SU-DHL-6 (cell line): ENCODE data around the gene PHLDB2.

Experiments used
- H2AFZ ChIP-seq: fragments of 200-600 bp; sonication (generic); 2 replicates; pipeline ENCODE4 v1.6.1; 2014; ENCODE audit warnings: low read depth, mild to moderate bottlenecking, moderate library complexity, mixed read lengths, antibody characterized with exemption, low read length; ENCODE audit not compliant: severe bottlenecking
- H3F3A ChIP-seq: fragments of 200-600 bp; shearing (Covaris generic); 2 replicates; pipeline ENCODE4 v1.6.0; 2016; ENCODE audit warnings: antibody characterized with exemption, mild to moderate bottlenecking; ENCODE audit not compliant: insufficient read depth
- H3K27ac ChIP-seq: fragments of 200-600 bp; sonication (generic); 2 replicates; pipeline ENCODE4 v1.5.1; 2016; ENCODE audit warnings: low read depth, mild to moderate bottlenecking, low read length, moderate library complexity, mixed read lengths
- H3K27me3 ChIP-seq: fragments of 200-600 bp; sonication (generic), shearing (Covaris generic); 2 replicates; pipeline ENCODE4 v1.6.0; 2014; ENCODE audit warnings: mild to moderate bottlenecking, low read length
- H3K36me3 ChIP-seq: fragments of 200-600 bp; sonication (generic); 2 replicates; pipeline ENCODE4 v1.6.1; 2014; ENCODE audit warnings: mild to moderate bottlenecking, low read length, mixed read lengths
- H3K4me2 ChIP-seq: fragments of 300-600, 200-600 bp; shearing (Covaris generic), sonication (generic); 2 replicates; pipeline ENCODE4 v1.6.0; 2014; ENCODE audit warnings: low read length, low read depth, mild to moderate bottlenecking; ENCODE audit not compliant: poor library complexity, severe bottlenecking
- H3K4me3 ChIP-seq: fragments of 200-600 bp; sonication (generic); 2 replicates; pipeline ENCODE4 v1.5.1; 2014; ENCODE audit warnings: antibody characterized with exemption, low read length, mild to moderate bottlenecking, mixed read lengths; ENCODE audit not compliant: insufficient read depth, poor library complexity, severe bottlenecking
- H3K79me2 ChIP-seq: fragments of 200-600 bp; sonication (generic); 2 replicates; pipeline ENCODE4 v1.6.1; 2014; ENCODE audit warnings: mild to moderate bottlenecking, low read length, moderate library complexity; ENCODE audit not compliant: insufficient read depth
- H3K9ac ChIP-seq: fragments of 200-600 bp; sonication (generic); 2 replicates; pipeline ENCODE4 v1.7.0; 2014; ENCODE audit warnings: mild to moderate bottlenecking, low read length
- H3K9me2 ChIP-seq: fragments of 200-600 bp; sonication (generic); replicated peaks from 2 replicates; pipeline ENCODE4 v1.6.1; 2014; ENCODE audit warnings: low read length; ENCODE audit not compliant: insufficient read depth
- H3K9me3 ChIP-seq: fragments of 200-600 bp; sonication (generic); 2 replicates; pipeline ENCODE4 v1.6.1; 2014; ENCODE audit warnings: low read length, mixed read lengths; ENCODE audit not compliant: insufficient read depth
- H4K20me1 ChIP-seq: fragments of 200-600 bp; sonication (generic); 2 replicates; pipeline ENCODE4 v1.6.1; 2014; ENCODE audit warnings: low read depth, mild to moderate bottlenecking, antibody characterized with exemption, low read length, moderate library complexity, mixed read lengths
- EZH2phosphoT487 ChIP-seq: fragments of 200-600 bp; sonication (generic), shearing (Covaris generic); conservative IDR thresholded peaks from 2 replicates; pipeline ENCODE4 v1.6.1; 2018; ENCODE audit warnings: mild to moderate bottlenecking, antibody characterized with exemption, low read length, moderate library complexity, mixed read lengths
- TF ChIP-seq, protein P1 (sequence below): fragments of 200-600 bp; sonication (generic); IDR thresholded peaks from one replicate; pipeline ENCODE4 v1.5.1; 2017; ENCODE audit warnings: antibody characterized with exemption, mild to moderate bottlenecking, low read length, moderate library complexity; ENCODE audit not compliant: insufficient read depth, poor library complexity, severe bottlenecking

Gene PHLDB2

DNA sequence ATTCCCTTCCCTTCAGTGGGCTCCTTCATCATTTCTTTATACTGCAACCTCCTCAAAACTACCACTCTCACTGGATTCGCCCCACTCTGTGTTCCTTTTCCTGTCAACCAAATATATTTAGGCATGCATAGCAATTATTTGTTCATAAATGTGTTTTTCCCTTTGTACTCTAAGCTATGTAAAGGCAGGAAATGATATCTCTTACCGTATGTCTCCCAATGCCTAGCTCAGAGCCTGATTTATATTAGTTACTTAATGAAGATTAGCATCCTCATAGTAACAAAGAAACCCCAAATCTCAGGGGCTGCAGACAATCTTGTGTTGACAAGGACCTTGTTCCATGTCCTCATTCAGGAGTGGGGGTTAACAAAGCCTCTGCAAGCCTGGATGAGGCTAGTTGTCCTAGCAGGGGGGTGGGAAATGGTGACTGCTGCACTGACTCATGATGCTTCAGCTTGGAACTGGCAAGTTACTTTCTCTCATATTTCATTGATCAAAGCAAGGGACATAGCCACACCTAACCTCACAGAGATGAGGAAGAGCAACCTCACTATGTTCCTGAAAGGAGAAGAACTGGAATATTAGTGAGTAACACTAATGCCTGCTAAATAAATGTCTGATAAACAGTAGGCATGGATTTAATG is 15.2 kb downstream of the PHLDB2 start:
- no peak overlapping the region for H3K4me3 ChIP-seq
- H3K79me2 ChIP-seq: no peaks in the 10 kb centered on the region
- H4K20me1 ChIP-seq: no peaks in the 10 kb centered on the region; the same call in 1 of the 2 replicates
- no peak overlapping the region for H3K9ac ChIP-seq
- H3K9me2 ChIP-seq: no peaks in the 10 kb centered on the region
- H3K27ac ChIP-seq: no peak overlapping the region
- H3K36me3 ChIP-seq: no peaks in the 10 kb centered on the region
- no peak for TF ChIP-seq EZH2phosphoT487
- TF ChIP-seq, protein P1, sequence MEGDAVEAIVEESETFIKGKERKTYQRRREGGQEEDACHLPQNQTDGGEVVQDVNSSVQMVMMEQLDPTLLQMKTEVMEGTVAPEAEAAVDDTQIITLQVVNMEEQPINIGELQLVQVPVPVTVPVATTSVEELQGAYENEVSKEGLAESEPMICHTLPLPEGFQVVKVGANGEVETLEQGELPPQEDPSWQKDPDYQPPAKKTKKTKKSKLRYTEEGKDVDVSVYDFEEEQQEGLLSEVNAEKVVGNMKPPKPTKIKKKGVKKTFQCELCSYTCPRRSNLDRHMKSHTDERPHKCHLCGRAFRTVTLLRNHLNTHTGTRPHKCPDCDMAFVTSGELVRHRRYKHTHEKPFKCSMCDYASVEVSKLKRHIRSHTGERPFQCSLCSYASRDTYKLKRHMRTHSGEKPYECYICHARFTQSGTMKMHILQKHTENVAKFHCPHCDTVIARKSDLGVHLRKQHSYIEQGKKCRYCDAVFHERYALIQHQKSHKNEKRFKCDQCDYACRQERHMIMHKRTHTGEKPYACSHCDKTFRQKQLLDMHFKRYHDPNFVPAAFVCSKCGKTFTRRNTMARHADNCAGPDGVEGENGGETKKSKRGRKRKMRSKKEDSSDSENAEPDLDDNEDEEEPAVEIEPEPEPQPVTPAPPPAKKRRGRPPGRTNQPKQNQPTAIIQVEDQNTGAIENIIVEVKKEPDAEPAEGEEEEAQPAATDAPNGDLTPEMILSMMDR: no peak
- no peak overlapping the region for H2AFZ ChIP-seq
- H3K9me3 ChIP-seq: no peaks in the 10 kb centered on the region
- no peaks in the 10 kb centered on the region for H3K27me3 ChIP-seq
- no peak overlapping the region for H3K4me2 ChIP-seq
- no peaks in the 10 kb centered on the region for H3F3A ChIP-seq

DNA sequence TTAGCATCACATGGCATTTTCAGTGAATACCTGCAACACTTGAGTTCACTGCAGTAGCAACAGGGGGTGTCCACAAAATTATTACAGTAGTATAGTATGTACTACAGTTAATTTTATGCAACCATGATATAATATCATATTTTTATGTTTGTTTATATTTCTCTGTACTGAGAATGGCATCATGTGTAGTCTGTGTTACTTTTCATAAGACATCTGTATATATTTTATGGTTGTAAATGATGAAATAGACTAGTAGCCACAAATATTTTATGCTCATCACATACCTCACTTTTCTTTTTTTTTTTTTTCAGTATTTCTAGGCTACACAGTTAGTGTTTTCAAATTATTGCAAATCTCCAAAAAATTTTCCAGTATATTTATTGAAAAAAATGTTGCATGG is 22.4 kb downstream of the PHLDB2 start:
- no peaks in the 10 kb centered on the region for H3K79me2 ChIP-seq
- no peaks in the 10 kb centered on the region for H3K9me3 ChIP-seq
- no peak overlapping the region for H3K9ac ChIP-seq
- H3F3A ChIP-seq: no peaks in the 10 kb centered on the region
- H3K4me3 ChIP-seq: no peak overlapping the region
- H4K20me1 ChIP-seq: no peaks in the 10 kb centered on the region
- no peaks in the 10 kb centered on the region for H3K27me3 ChIP-seq
- H3K9me2 ChIP-seq: no peaks in the 10 kb centered on the region
- H3K4me2 ChIP-seq: no peak overlapping the region
- no peaks in the 10 kb centered on the region for H3K36me3 ChIP-seq
- no peak overlapping the region for H2AFZ ChIP-seq
- TF ChIP-seq, protein P1: no peak
- TF ChIP-seq EZH2phosphoT487: no peak
- no peak overlapping the region for H3K27ac ChIP-seq

DNA sequence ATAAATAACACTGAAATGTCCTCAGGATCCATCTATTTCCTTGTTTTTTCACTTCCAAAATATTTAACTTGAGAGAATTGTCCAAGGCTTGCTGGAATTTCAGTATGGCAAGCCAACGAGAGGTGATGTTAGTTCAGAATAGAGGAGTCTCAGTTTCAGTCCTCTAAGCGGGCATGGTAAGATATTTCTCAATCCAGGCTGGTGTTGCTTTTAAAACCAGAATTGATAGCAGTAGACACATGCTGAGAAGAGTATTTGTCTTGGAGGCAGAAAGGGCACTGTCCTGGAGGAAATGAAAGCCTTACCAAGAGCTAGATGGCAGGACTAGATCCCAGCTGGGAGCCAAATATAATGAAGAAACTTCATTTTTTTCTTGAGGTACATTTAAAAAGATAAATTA is 23.1 kb downstream of the PHLDB2 start:
- Histone ChIP-seq H3K9me2 (no peaks in the 10 kb centered on the region), H3K4me2 (no peak overlapping the region), H2AFZ (no peak overlapping the region), H4K20me1 (no peaks in the 10 kb centered on the region), H3K79me2 (no peaks in the 10 kb centered on the region), H3K9me3 (no peaks in the 10 kb centered on the region), H3K9ac (no peak overlapping the region), H3K36me3 (no peaks in the 10 kb centered on the region), H3K4me3 (no peak overlapping the region), H3K27me3 (no peaks in the 10 kb centered on the region), H3K27ac (no peak overlapping the region), H3F3A (no peaks in the 10 kb centered on the region)
- TF ChIP-seq EZH2phosphoT487: no peak
- TF ChIP-seq, protein P1: no peak
